GF-D8 (cell line): ENCODE results near the gene ARFGEF2.
"Not testable (repeated sequence)": the region's sequence is repeated elsewhere in the genome, so short reads cannot be mapped to it uniquely, and the experiment has no call there.

Source experiments
- DNase-seq: peaks from one replicate; lab custom pipeline; 2025; lab: John Stamatoyannopoulos, UW

ARFGEF2 gene

DNA sequence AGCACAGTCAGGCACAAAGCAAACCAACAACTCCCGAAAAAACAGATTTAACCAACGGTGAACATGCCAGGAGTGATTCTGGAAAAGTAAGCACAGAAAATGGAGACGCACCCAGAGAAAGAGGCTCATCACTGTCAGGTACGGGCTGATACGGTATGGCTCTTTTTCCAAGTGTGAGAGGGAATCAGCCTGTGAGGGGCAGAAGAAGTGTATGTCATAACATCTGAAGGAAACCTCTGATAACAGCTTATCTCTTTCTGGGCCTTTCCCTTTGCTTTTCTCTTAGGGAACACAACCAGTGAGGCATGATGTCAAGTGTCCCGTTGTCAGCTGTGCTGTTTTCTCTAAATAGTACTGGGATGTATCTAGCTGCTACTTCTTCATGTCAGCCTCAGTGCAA, 32.1 kb downstream of the ARFGEF2 start:
- DNase-seq: no peak

DNA sequence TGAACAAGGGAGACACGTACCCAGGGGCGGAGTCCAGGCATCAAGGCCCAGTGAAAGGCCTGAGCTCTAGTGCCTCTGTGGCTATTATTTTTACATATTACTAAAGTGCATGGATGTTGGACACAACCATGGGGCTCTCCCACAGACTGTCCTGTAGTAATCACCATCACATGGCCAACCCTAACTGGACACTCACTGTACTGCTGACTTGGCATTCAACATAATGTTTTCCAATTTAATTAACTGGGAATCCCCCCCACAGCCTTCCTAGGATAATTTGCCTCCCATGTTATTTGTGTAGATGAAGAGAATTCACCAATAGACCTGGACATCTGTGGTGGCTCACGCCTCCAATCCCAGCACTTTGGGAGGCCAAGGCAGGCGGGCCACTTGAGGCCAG, 34.5 kb downstream of the ARFGEF2 start:
- no peak for DNase-seq

DNA sequence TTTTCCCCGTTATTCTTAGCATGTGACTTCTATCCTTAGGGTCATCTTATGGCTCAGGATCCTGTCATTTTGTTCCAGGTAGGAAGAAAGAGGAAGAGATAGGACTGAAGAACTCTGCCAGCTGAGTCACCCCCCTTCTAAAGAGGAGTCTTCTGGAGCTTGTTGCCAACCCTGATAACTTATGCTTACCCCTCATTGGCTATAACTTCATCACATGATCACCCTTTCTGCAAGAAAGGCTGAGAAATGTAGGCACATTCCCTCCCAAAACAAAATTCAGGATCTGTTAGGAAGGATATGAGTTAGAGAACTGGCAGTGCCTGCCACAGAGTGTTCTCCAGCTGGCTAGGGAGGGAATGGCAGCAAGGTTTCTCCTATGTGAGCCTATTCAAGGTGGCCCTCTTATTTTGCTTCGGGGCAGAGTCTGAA, 35.6 kb downstream of the ARFGEF2 start:
- DNase-seq: no peak

DNA sequence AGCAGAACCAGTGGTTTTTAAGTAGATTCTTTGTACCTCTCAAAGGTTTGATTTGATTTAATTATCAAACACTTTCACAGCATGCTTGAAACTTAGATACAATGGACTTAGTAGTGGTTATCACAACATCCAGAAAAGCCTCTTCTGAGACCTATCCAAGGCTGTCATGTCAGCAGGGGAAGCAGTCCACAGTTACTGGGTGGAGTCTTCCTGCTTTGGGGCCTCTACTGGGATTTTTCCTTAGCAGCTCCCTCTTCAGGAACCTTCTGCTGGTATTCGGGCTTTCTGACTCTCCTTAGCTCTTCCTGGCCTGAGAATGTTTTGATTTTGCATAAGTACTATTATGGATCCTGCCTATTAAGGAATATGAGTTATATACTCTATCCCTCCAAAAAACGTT, 36.0 kb downstream of the ARFGEF2 start:
- DNase-seq: no peak

DNA sequence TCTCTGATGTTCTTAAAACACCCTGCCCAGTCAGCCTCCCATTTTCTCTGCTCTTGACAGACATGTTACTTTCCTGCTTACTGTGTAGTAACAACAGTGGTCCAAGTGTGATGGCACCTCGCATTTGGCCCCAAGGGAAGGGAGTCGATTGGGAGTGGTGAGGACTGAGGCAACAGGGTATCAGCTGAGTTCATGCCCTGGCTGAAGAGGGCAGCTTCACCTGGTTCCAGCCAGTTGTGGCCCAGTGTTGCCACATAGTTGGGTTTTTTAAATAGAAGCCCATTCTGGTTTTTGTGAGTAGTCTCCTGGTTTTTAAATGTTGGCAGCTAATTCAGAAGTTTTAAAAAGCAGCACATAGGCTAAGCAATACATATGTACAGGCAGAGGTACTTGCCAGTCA, 37.2 kb downstream of the ARFGEF2 start:
- DNase-seq: no peak

DNA sequence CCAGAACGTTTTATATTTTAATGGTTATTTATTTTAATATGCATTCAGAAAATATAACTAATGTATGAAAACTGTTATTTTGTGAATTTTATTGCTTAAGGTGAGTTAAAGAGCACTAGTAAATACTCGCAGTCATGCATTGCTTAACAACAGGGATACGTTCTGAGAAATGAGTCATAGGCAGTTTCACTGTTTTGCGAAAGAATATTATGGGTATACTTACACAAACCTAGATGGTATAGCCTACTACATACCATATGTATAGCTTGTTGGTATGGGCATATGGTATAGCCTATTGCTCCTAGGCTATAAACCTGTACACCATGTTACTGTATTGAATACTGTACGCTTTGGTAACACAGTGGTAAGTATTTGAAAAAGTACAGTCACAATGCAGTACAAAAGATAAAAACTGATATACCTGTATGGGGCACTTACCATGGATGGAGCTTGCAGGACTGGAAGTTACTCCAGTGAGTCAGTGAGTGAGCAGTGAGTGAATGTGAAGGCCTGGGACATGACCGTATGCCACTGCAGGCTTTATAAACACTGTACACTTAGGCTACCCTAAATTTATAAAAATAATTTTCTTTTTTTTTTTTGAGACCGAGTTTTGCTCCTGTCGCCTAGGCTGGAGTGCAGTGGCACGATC, 38.5 kb downstream of the ARFGEF2 start:
- DNase-seq: no peak

DNA sequence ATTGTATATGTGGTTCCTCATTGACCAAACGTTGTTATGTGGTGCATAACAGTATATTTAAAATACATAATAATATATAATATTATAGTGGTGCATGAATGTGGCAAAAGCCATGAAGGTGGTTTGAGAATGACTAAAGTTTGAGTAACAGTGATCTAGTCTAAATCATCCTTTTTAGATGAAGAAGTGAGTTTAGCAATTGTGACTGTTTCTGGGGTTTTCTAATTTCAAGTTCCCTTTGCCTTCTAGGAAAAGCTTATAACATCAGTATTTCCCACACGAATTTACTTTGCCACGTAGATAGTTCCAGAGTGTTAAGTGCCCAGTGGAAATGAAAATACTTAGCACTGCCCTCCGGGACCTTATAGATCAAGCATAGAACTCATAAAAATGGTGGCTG, 40.9 kb downstream of the ARFGEF2 start:
- no peak for DNase-seq

DNA sequence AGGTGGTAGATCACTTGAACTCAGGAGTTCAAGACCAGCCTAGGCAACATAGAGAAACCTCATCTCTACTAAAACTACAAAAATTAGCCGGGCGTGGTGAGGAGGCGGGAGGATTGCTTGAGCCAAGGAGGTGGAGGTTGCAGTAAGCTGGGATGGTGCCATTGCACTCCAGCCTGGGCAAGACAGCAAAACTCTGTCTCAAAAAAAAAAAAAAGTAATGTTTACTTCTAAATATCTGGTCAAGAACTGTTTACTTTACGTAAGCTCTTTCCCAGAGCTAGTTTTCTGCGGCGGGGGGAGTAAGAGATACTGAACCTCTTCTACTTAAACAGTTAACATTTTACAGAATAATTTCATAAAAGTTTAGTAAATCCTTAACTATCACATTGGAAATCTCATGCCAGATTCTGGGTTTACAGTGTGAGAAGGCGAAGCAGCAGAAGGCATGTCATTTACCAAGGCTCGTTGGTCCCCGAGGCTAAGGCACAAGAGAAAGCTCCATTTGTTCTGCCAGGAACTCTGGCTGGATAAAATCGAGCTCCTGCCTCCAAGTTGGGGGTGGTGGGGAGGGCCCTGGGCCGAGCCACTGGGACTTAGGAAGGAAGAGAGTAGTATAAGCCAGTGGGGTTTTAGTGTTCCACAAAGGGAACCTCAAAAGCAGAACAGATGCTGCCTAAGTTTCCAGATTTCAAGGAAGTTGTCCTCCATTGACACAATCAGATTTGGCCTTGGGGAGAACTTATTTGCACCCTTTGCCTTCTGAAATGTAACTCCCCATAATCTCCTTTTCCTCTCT, 41.7 kb downstream of the ARFGEF2 start:
- no peak for DNase-seq

DNA sequence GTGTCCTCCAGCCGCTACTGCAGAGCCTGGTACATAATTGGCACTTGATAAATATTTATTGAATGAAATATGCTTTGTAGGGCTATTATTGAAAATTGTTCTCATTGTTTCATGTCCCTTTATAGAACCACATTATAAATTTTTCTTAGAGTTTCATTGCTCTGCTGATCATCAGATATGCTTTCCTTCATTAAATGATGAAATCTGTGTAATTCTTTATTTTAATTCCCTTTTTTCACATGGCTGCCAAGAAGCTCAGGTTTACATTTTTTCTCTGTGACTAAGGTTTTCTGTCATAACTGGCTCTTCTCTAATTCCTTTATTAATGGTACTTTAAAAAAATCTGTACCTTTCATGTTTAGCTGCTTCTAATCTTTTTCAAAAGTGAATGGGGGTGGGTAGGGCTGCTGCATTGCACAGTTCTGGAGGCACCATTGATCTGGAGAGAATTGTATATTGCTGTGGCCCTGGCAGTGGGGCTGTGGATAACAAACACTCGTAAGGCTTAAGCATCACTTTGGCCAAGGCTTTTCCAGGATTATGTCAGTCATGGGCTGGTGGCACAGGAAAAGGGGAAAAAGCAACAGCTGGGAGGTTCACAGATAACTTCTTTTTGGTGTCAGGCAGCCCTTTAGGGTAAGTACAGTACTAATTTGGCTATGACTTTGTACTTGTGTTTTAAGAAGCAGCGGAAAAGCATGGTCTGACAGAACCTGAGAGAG, 43.8 kb downstream of the ARFGEF2 start:
- DNase-seq: no peak

DNA sequence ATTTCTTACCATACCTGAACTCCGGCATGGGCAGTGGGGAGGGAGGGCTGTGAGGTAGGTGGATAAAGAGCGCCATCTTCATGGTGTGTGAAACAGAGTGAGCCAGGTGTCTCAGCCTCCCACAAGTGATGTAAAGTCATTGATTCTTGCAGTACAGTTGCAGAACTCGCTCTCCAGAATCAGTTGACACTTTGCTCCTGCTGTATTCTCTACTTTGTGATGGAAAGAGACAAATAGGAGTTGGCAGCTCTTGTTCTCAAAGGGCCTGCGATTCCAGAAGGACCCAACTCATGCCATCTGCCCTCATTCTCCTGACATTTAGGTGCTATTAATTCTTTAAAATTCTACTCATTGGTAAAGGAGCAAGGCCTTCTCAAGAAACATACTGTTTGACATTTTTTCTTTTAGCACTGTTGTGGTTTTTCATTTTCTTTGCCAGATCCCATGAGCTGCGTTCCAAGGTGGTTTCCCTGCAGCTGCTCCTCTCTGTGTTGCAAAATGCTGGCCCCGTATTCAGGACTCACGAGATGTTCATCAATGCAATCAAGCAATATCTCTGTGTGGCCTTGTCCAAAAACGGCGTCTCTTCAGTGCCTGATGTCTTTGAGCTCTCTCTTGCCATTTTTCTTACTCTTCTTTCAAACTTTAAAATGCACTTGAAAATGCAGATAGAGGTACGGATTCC, 49.3 kb downstream of the ARFGEF2 start:
- DNase-seq: no peak

DNA sequence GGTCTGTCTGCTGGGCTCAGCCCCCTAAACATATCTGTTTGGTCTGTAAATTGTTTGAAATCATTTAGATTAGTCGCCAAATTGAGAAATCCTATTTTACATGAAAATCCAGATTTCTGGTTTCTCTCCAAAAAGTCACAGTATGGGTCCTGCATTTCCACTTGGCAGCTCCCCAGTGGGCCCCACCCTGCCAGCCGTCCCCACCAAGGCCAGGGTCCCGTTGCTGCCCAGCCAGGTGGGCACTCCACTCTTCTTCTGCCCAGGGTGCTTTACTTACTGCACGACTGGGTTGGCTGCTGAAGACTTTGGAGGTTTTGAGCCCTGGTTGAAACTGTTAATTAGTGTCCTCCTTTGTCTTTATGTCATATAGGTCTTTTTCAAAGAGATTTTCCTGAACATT, 50.4 kb downstream of the ARFGEF2 start:
- DNase-seq: no peak

DNA sequence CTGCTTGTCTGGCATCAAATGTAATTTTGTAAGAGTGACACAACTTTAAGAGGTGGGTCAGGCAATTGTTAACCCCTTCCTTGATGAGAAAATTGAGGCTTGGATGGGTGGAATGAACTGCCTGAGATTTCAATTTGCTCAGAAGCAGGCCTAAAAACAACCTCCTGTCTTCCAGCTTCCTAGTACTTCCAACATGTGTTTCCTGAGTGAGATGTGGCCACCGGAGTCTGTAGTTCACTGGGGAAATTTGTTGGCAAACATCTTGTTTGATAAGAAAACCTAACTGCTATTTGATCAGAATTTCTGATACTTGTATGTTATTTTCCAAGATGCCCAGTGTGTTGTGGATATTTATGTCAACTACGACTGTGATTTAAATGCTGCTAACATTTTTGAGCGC, 51.3 kb downstream of the ARFGEF2 start:
- no peak for DNase-seq

DNA sequence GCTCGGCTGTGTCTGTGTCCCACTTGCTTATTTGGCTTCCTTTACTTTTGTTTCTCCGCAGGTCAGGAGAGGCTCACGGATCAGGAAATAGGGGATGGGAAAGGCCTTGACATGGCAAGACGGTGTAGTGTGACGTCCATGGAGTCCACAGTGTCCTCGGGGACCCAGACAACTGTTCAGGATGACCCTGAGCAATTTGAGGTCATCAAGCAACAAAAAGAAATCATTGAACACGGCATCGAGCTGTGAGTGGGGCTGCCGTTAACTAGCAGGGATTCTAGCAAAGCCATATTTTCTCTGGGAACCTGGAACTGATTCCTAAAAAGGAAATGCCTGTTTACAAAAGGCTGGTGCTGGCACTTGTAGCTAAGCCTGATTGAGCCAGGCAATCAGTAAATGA, 54.4 kb downstream of the ARFGEF2 start:
- DNase-seq: no peak

DNA sequence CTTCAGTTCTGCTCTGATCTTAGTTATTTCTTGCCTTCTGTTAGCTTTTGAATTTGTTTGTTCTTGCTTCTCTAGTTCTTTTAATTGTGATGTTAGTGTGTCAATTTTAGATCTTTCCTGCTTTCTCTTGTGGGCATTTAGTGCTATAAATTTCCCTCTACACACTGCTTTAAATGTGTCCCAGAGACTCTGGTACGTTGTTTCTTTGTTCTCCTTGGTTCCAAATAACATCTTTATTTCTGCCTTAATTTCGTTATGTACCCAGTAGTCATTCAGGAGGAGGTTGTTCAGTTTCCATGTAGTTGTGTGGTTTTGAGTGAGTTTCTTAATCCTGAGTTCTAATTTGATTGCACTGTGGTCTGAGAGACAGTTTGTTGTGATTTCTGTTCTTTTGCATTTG, 58.5 kb downstream of the ARFGEF2 start:
- DNase-seq: not testable (repeated sequence)

DNA sequence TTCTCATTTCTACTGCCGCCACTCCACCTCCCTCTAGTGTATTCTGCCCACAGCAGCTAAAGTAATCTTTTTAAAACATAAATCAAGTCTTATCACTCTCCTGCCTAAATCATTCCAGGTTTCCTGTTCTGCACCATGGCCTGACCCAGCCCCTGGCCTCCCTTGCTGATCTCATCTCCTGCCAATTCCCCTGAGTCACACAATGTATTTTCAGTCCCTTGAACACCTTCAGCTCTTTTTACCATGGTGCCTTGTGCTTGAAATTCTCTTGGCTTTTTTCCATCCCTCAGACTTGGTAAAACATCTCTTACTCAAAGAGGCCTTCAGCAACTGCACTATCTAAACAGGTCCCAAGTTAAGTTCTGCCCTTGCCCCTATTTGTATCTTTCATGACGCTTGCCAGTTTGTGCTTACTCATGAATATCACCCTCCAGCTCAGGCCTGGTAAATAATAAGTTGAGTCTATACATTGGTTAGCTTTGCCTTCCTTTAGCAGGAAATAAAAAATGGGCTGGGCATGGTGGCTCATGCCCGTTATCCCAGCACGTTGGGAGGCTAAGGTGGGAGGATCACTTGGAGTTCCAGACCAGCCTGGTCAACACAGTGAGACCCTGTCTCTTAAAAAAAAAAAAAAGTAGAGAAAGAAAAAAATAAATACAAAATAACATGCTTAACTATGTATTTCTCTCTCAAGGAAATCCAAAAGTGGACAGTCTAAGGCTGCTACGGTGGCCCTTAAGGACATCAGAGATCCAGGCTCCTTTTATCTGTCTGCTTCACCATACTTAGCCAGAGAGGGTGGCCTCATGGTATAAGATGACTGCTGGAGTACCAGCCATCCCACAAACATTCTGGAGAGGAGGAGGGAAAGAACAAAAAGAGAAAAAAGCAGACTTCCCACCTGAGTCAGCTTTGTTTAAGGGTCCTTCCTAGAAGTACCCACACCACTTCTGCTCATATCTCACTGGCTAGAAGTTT, 62.2 kb downstream of the ARFGEF2 start:
- no peak for DNase-seq

DNA sequence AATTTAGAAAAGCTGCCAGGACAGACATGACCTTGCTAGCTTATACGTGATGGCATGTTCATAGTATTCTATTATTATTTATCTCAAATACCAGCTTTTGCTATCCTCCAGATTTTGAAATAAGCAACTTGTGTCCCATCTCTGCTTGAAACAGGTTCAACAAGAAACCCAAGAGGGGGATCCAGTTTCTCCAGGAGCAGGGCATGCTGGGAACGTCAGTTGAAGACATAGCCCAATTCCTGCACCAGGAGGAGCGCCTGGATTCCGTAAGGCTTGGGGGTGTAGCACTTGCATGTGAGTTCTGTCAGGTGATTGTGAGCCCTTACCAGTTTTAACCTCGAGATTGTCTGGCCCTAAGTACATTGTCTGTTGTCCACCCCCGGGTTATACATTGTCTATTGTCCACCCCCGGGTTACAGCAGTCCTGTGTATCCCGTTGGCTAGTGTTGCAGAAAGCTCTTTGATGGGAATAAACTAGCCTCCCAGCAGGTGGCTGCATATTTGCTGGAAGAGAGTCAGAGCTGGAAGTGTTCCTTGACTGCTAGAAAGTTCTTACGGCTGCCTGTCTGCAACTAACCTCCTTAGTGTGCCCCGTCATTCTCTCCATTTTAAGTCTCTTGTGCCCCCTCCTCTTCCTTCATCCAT, 63.2 kb downstream of the ARFGEF2 start:
- DNase-seq: no peak

DNA sequence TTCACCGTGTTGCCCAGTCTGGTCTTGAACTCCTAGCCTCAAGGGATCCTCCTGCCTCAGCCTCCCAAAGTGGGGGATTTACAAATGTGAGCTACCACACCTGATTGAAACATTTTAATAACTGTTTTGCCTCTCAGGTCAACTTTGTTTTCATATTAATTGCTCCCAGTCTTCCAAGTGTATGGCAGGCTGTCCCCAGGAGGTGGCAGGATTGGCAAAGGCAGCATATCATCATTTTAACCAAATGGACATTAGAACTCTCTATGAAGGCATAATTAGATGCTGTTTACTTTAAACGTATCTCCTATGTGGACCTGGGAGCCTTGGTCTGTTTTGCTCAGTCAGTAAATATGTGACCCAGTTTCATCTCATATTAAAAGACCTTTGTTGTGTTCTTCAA, 65.4 kb downstream of the ARFGEF2 start:
- DNase-seq: no peak

DNA sequence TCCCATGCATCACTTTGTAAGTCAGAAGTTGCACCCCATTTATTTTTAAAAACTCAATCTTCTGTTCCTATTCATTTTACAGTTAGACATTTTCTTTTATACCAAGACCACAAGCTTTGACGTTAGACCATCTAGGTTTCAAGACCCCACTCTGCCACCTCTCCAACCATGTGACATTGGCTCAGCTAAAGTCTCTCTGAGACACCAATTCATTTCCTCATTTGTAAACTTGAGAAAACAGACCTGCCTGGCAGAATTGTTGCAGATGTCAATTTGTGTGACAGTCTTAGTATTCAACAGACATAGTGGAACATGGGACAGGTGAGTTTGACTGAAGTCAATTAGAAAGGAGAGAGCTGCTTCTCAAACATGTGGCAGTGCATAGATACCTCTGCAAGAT, 69.0 kb downstream of the ARFGEF2 start:
- DNase-seq: no peak

DNA sequence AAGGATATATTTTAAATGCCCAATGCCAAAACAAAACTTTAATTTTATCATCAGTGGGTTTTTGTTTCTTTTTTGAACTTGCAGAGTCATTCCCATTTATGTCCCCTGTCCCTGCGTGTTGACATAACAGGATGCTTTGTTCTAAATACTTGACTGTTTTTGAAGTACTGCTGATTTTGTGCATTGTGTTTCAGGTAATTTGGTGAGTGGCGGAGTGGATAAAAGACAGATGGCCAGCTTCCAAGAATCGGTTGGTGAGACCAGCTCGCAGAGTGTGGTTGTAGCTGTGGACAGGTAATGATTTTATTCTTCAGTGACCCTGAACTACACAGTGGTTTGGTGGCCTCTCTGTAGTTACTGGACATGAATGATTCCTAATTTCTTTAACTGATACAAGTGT, 74.1 kb downstream of the ARFGEF2 start:
- DNase-seq: no peak

DNA sequence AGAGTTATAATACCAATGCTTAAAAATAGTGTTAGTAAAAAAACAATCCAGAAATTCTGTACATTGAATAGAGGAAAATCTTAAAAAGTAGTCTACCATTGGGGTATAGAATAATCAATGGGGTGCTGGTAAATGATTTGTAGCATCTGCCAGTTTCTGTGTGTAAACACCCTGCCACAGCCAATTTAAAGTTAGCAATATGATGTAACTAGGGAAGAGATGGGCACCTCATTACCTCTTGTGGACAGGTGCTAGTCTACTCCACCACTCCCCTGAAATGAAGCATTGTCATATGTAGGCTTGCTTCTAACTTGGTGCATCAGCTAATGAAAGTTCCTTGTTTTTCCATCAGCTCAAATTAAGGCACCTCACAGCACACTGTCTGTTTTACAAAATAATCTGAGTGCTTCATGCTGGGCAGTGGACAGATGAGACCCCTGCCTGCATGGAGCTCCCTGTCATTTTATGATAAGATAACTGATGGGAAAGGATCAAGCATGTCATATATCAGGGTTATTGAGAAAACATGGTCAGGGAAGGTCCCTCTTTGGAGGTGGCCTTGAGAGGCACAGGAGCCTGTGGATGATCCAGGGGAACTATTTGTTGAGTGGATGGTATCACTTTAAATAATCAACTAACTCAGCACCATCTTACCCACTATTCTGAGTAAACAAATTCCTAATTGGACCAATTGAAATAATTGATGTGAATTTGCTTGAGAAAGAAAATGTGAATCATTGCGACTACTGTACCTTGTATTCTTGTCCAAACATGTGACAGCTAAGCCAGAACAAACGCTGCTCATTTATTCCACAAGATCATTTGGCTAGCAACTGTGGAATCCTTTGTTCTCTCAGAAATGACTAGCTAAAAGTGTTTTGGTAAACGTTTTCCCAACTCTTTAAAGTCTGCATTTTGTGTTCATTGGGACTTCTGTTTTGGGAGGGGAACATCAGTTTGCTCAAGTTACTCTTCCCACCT, 78.7 kb downstream of the ARFGEF2 start:
- no peak for DNase-seq
